Fibroblast of lung (primary cell): ENCODE measurements around the gene UIMC1. TPM values are rescaled to one million over a fixed set of nuclear protein-coding genes. Genes with fewer than 3 reads are reported as not detected.
A peak's percentile ranks its signal among the peaks of the same experiment; 100 is the strongest.

Experiments used
- DNase-seq, 2 donors: peaks; one replicate each; pipeline versions ENCODE4 v3.0.0 to v3.0.0-alpha.2; 2010; ENCODE audit warnings: low read depth in 2 of 2
- H2AFZ ChIP-seq: 2 replicates; pipeline ENCODE4 v1.5.1; 2012; ENCODE audit warnings: low read length, control low read depth, inconsistent platforms
- H3K27ac ChIP-seq: 2 replicates; pipeline ENCODE4 v1.5.1; 2011; ENCODE audit warnings: low read length, control low read depth; ENCODE audit not compliant: insufficient read depth
- H3K27me3 ChIP-seq: 2 replicates; pipeline ENCODE4 v1.5.1; 2011; ENCODE audit warnings: mild to moderate bottlenecking, low read length; ENCODE audit not compliant: control insufficient read depth, insufficient read depth
- H3K36me3 ChIP-seq: 2 replicates; pipeline ENCODE4 v1.5.1; 2011; ENCODE audit warnings: low read length; ENCODE audit not compliant: control insufficient read depth, insufficient read depth
- H3K4me1 ChIP-seq: 2 replicates; pipeline ENCODE4 v1.5.1; 2011; ENCODE audit warnings: low read length; ENCODE audit not compliant: control insufficient read depth, insufficient read depth; ENCODE audit errors: extremely low read depth
- H3K4me2 ChIP-seq: 2 replicates; pipeline ENCODE4 v1.5.1; 2011; ENCODE audit warnings: low read length, control low read depth; ENCODE audit not compliant: insufficient read depth; ENCODE audit errors: extremely low read depth
- H3K4me3 ChIP-seq, 4 experiments: fragments of 200-600 bp in 1 of 4; sonication (generic) in 1 of 4; replicated peaks in 1 of 4; 2 replicates each; pipeline ENCODE4 v1.5.1; 2011 to 2016; ENCODE audit warnings: low read length in 4 of 4, low read depth in 3 of 4, mild to moderate bottlenecking in 3 of 4, control low read depth in 2 of 4, inconsistent platforms in 1 of 4, mixed read lengths in 1 of 4; ENCODE audit not compliant: insufficient read depth in 1 of 4; ENCODE audit errors: control extremely low read depth in 1 of 4
- H3K79me2 ChIP-seq: 2 replicates; pipeline ENCODE4 v1.5.1; 2012; ENCODE audit warnings: mild to moderate bottlenecking, low read length, inconsistent platforms; ENCODE audit not compliant: control insufficient read depth, insufficient read depth
- H3K9ac ChIP-seq: 2 replicates; pipeline ENCODE4 v1.5.1; 2011; ENCODE audit warnings: mild to moderate bottlenecking, low read length, control low read depth; ENCODE audit not compliant: insufficient read depth
- H3K9me3 ChIP-seq: 2 replicates; pipeline ENCODE4 v1.5.1; 2012; ENCODE audit warnings: low read depth, low read length; ENCODE audit not compliant: control insufficient read depth, insufficient read depth
- H4K20me1 ChIP-seq: 2 replicates; pipeline ENCODE4 v1.5.1; 2011; ENCODE audit warnings: low read length; ENCODE audit not compliant: control insufficient read depth, insufficient read depth; ENCODE audit errors: extremely low read depth
- EZH2 ChIP-seq: IDR thresholded peaks from 2 replicates; pipeline ENCODE4 v1.5.1; 2012; ENCODE audit warnings: low read length, control low read depth, mild to moderate bottlenecking; ENCODE audit errors: missing control alignments
- polyA plus RNA-seq, 2 donors: library from polyadenylated mRNA; depleted of rRNA in 1 of 2; stranded (reverse) in 1 of 2; unstranded in 1 of 2; fragments of >200 nt; gene quantifications; 2 replicates each; pipeline ENCODE4 v1.2.1, GENCODE V29; 2011 to 2012; ENCODE audit warnings: missing spikeins in 1 of 2
- total RNA-seq: library from RNA; depleted of rRNA; stranded (reverse); fragments of >200 nt; gene quantifications from 2 replicates; pipeline ENCODE4 v1.2.1, GENCODE V29; 2014
- TF ChIP-seq, protein P1 (sequence below), 2 donors: IDR thresholded peaks in 1 of 2; conservative IDR thresholded peaks in 1 of 2; 1 replicate in 1 of 2; 2 replicates in 1 of 2; pipeline ENCODE4 v1.5.1; 2011 to 2012; ENCODE audit warnings: low read length in 2 of 2, control low read depth in 1 of 2, inconsistent platforms in 1 of 2, low read depth in 1 of 2, mild to moderate bottlenecking in 1 of 2

The UIMC1 gene
- total and polyA plus RNA-seq, 2 donors (not counting 1 experiment from before 2014, with no cell fraction given) = 19.4 to 36.7 TPM

DNA sequence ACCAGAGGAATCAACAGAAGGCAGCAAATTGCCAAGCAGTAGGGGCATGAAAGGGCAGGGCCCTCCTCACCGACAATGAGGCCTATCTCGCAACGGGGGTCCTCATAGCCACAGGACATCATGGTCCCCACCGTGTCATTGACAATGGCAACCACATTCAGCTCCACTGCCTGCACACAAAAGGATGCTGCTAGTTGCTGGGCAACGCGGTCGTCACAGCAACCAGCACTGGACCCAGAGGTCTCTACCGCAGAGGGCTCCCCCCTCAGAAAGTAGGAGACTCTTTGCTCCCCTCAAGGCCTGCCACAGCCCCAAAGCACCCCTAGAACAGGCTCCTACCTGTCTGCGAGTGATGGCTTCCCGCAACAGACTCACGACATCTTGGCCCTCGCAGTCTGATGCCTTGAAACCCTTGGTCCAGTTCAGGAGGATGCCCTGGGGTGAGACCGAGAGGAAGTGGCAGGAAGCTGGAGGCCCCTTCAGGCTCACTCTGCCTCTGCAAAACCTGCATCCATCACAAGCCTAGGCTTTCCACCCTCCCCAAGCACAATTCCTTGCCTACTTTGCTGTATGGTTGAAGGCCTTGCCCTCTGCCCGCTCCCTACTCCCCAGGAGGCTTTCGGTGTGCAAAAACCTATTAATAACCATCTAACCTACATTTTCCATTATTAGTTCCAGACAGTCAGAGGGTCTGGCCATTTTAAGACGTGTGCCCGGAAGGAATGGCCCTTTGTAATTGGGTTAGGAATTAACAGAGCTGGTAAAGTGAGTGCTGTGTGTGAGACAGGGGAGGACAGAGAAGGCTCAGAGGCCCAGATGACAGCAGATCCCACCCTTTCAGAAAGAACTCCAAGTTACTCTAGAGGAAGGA, 122.6 kb downstream of the UIMC1 start:
- Histone ChIP-seq H3K9me3 (no peaks in the 10 kb centered on the region), H3K36me3 (no peaks in the 10 kb centered on the region), H3K27ac (no peak overlapping the region), H2AFZ (no peak overlapping the region), H3K79me2 (no peaks in the 10 kb centered on the region), H3K4me2 (no peak overlapping the region), H3K4me3 (no peak overlapping the region), H3K4me1 (no peaks in the 10 kb centered on the region), H4K20me1 (no peaks in the 10 kb centered on the region), H3K9ac (no peak overlapping the region), H3K27me3 (peaks cover 7% of the 10 kb centered on the region)
- TF ChIP-seq, protein P1, sequence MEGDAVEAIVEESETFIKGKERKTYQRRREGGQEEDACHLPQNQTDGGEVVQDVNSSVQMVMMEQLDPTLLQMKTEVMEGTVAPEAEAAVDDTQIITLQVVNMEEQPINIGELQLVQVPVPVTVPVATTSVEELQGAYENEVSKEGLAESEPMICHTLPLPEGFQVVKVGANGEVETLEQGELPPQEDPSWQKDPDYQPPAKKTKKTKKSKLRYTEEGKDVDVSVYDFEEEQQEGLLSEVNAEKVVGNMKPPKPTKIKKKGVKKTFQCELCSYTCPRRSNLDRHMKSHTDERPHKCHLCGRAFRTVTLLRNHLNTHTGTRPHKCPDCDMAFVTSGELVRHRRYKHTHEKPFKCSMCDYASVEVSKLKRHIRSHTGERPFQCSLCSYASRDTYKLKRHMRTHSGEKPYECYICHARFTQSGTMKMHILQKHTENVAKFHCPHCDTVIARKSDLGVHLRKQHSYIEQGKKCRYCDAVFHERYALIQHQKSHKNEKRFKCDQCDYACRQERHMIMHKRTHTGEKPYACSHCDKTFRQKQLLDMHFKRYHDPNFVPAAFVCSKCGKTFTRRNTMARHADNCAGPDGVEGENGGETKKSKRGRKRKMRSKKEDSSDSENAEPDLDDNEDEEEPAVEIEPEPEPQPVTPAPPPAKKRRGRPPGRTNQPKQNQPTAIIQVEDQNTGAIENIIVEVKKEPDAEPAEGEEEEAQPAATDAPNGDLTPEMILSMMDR (conservative IDR thresholded peaks at IDR 0.05 in 1 of 2, IDR thresholded peaks at IDR 0.05 in 1 of 2; ENCODE audit: low read depth in 1 of 2, low read length in 2 of 2) = no peak
- TF ChIP-seq EZH2 = no peak
- DNase-seq = no peak

DNA sequence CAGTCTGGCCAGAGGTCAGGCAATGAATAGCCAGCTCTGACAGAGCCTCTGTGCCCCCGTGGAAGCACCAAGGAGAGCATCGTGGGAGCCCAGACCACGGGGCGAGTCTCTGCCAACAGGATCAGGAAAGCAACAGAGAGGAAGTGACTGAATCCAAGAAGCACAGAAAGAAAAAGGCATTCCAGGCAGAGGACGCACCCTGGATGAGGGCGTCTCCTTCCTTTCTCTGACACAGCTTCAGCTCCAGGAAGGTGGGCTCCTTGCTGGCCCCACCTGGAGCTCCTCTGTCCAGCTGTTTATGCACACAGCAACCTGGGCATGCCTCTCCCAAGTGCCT, 124.0 kb downstream of the UIMC1 start:
- Histone ChIP-seq H4K20me1 (no peaks in the 10 kb centered on the region), H3K27ac (no peak overlapping the region), H3K79me2 (no peaks in the 10 kb centered on the region), H3K4me2 (no peak overlapping the region), H3K36me3 (no peaks in the 10 kb centered on the region), H3K9ac (no peak overlapping the region), H3K27me3 (peaks cover 7% of the 10 kb centered on the region), H3K9me3 (no peaks in the 10 kb centered on the region), H3K4me3 (no peak overlapping the region), H2AFZ (no peak overlapping the region), H3K4me1 (no peaks in the 10 kb centered on the region)
- TF ChIP-seq EZH2 = no peak
- TF ChIP-seq, protein P1 (conservative IDR thresholded peaks at IDR 0.05 in 1 of 2, IDR thresholded peaks at IDR 0.05 in 1 of 2; ENCODE audit: low read depth in 1 of 2, low read length in 2 of 2) = no peak
- DNase-seq = peak in 1 of 2 donors; percentile 3

DNA sequence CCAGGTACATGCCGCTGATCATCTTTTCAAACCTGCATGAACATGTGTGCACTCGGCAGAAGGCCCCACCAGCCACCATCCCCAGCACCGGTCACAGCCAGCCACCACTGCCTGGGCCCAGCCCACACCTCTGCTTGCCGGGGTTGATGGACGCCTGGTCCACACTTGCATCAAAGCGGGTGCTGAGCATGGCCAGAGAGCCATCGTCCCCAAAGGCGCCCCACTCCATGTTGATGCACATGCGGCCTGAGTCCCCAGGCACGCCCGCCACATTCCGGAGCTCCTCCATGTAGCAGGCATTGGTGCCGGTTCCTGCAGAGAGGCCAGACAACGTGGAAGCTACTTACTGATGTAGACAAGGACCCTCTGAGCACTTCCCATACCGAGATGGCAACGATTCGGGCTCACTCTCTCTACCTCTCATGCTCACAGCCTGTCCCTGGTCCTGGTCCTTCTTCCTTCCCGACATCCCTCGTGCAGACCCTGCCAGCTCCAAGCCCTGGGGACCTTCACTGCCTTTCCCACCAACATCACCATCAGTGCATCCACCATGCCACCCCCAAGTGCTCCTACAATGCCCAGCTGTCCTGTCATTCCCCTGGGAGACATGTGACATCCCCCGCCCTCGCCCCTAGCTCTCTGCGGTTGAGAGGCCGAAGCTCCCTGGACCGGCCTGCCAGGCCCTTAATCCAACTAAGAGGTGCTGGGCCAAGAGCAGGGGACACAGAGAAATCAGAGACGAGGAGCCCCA, 124.6 kb downstream of the UIMC1 start:
- H3K4me3 ChIP-seq = no peak overlapping the region
- H4K20me1 ChIP-seq = no peaks in the 10 kb centered on the region
- no peak for DNase-seq
- H3K36me3 ChIP-seq = no peaks in the 10 kb centered on the region
- H3K27me3 ChIP-seq = peaks cover 12% of the 10 kb centered on the region
- no peak overlapping the region for H3K27ac ChIP-seq
- H3K79me2 ChIP-seq = no peaks in the 10 kb centered on the region
- H3K4me1 ChIP-seq = no peaks in the 10 kb centered on the region
- H2AFZ ChIP-seq = no peak overlapping the region
- TF ChIP-seq, protein P1 (conservative IDR thresholded peaks at IDR 0.05 in 1 of 2, IDR thresholded peaks at IDR 0.05 in 1 of 2; ENCODE audit: low read depth in 1 of 2, low read length in 2 of 2) = no peak
- TF ChIP-seq EZH2 = no peak
- no peak overlapping the region for H3K9ac ChIP-seq
- H3K9me3 ChIP-seq = no peaks in the 10 kb centered on the region
- no peak overlapping the region for H3K4me2 ChIP-seq
